Thyroid gland (tissue), 4 donors: ENCODE data around the gene SLC35E2B. TPM values are rescaled to one million over a fixed set of nuclear protein-coding genes. Genes with fewer than 3 reads are reported as not detected.

ENCODE experiments used
- DNase-seq, 2 donors: peaks; one replicate each; pipeline ENCODE4 v3.0.0-alpha.2; 2019
- H3K27ac ChIP-seq, 3 donors: fragments of 200-600 bp; sonication (generic); 1 replicate in 2 of 3; 2 replicates in 1 of 3; pipeline ENCODE4 v1.5.1; 2016 to 2019; ENCODE audit warnings: mild to moderate bottlenecking in 1 of 3, moderate library complexity in 1 of 3
- H3K27me3 ChIP-seq: fragments of 200-600 bp; sonication (generic); one replicate; pipeline ENCODE4 v1.5.1; 2019
- H3K36me3 ChIP-seq, 2 donors: fragments of 200-600 bp; sonication (generic); one replicate each; pipeline ENCODE4 v1.5.1; 2016 to 2019
- H3K4me1 ChIP-seq, 2 donors: fragments of 200-600 bp; sonication (generic); one replicate each; pipeline ENCODE4 v1.5.1; 2017 to 2019
- H3K4me3 ChIP-seq, 3 donors: fragments of 200-600 bp; sonication (generic); replicated peaks in 1 of 3; 1 replicate in 2 of 3; 2 replicates in 1 of 3; pipeline ENCODE4 v1.5.1; 2016; ENCODE audit warnings: mild to moderate bottlenecking in 1 of 3
- H3K9me3 ChIP-seq: fragments of 200-600 bp; sonication (generic); one replicate; pipeline ENCODE4 v1.5.1; 2017
- CTCF ChIP-seq, 6 experiments: fragments of 200-600 bp in 3 of 6; fragments of 450-650 bp in 3 of 6; sonication (generic) in 3 of 6; IDR thresholded peaks; one replicate each; pipeline ENCODE4 v1.5.1; 2016 to 2019; ENCODE audit warnings: antibody characterized with exemption in 6 of 6, mild to moderate bottlenecking in 2 of 6, inconsistent platforms in 1 of 6, moderate library complexity in 1 of 6
- POLR2A ChIP-seq, 2 donors: fragments of 450-650 bp; IDR thresholded peaks; one replicate each; pipeline ENCODE4 v1.6.1; 2017; ENCODE audit warnings: antibody characterized with exemption in 2 of 2, mild to moderate bottlenecking in 2 of 2, moderate library complexity in 1 of 2
- WGBS, 2 donors: methylation state at CpG; one replicate each; pipeline ENCODE4 v1.1.5; 2017; 5-methylcytosine and 5-hydroxymethylcytosine counted together
- intact Hi-C: fragments of 100-400 bp; cut with DNase I; formaldehyde crosslinking; loops from one replicate; pipeline ENCODE4 v1.15.1; 2023
- total RNA-seq, 4 donors: library from RNA; depleted of rRNA; stranded (reverse); fragments of >200 nt; gene quantifications; one replicate each; pipeline ENCODE4 v1.2.3, GENCODE V29; 2016

The SLC35E2B gene
- total RNA-seq, 4 donors from 2014 or later: 35.5 to 85.1 (median 50.2) TPM

- TF ChIP-seq POLR2A (IDR thresholded peaks at IDR 0.05) (no peak), CTCF (IDR thresholded peaks at IDR 0.05) (no peak)
- intact Hi-C loops: no loop called here
Measured at GRCh38 chr1:1629430-1630190, 63.0 kb downstream of the SLC35E2B start.

GRCh38 chr1:1628754-1629429 lies 63.7 kb downstream of the SLC35E2B start:
- Histone ChIP-seq H3K36me3 (peaks cover 10% of the 10 kb centered on the region in 2 donors), H3K4me1 (peaks cover 0 to 10% of the 10 kb centered on the region in 2 donors), H3K9me3 (no peaks in the 10 kb centered on the region), H3K27me3 (peaks cover 17% of the 10 kb centered on the region), H3K4me3 (no peak overlapping the region), H3K27ac (no peak overlapping the region)
- intact Hi-C loops: no loop called here
- 78 to 94% methylated on average over 4 to 20 of the region's 53 CpGs for WGBS, 2 donors
- TF ChIP-seq POLR2A (IDR thresholded peaks at IDR 0.05): no peak
- TF ChIP-seq CTCF (IDR thresholded peaks at IDR 0.05): no peak
- no peak for DNase-seq

More at GRCh38 chr1:1629430-1630190, 63.0 kb downstream of the SLC35E2B start:
- peaks cover 10% of the 10 kb centered on the region in 2 donors for H3K36me3 ChIP-seq
- H3K9me3 ChIP-seq: no peaks in the 10 kb centered on the region
- H3K4me3 ChIP-seq: no peak overlapping the region
- peak in 1 of 2 donors; percentile 13 for DNase-seq
- peaks cover 0 to 10% of the 10 kb centered on the region in 2 donors for H3K4me1 ChIP-seq
- WGBS, 2 donors: 76 to 78% methylated on average over 25 to 39 of the region's 48 CpGs
- H3K27me3 ChIP-seq: peaks cover 17% of the 10 kb centered on the region
- no peak overlapping the region for H3K27ac ChIP-seq

- Histone ChIP-seq H3K36me3 (peaks cover 10% of the 10 kb centered on the region in 2 donors), H3K4me1 (peaks cover 0 to 10% of the 10 kb centered on the region in 2 donors), H3K9me3 (no peaks in the 10 kb centered on the region), H3K4me3 (no peak overlapping the region), H3K27me3 (peaks cover 17% of the 10 kb centered on the region), H3K27ac (no peak overlapping the region)
- intact Hi-C loops: no loop called here
- no peak for DNase-seq
- TF ChIP-seq POLR2A (IDR thresholded peaks at IDR 0.05) (no peak), CTCF (IDR thresholded peaks at IDR 0.05) (no peak)
- 94 to 98% methylated on average over 15 to 24 of the region's 53 CpGs for WGBS, 2 donors
Measured at GRCh38 chr1:1627829-1628753, 64.5 kb downstream of the SLC35E2B start.

GRCh38 chr1:1627261-1627828 lies 65.2 kb downstream of the SLC35E2B start:
- H3K4me3 ChIP-seq: no peak overlapping the region
- 95% methylated on average over 4 of the region's 37 CpGs; no CpG with 5 or more reads in 1 of the 2 donors for WGBS, 2 donors
- H3K27ac ChIP-seq: no peak overlapping the region
- no peak for TF ChIP-seq POLR2A (IDR thresholded peaks at IDR 0.05)
- TF ChIP-seq CTCF (IDR thresholded peaks at IDR 0.05): no peak
- H3K36me3 ChIP-seq: peaks cover 10% of the 10 kb centered on the region in 2 donors
- H3K27me3 ChIP-seq: peaks cover 17% of the 10 kb centered on the region
- intact Hi-C loops: no loop called here
- no peak for DNase-seq
- H3K4me1 ChIP-seq: peaks cover 0 to 10% of the 10 kb centered on the region in 2 donors
- H3K9me3 ChIP-seq: no peaks in the 10 kb centered on the region
